Thyroid gland (tissue), 4 donors: ENCODE data around the gene GALNT2. TPM values are rescaled to one million over a fixed set of nuclear protein-coding genes. Genes with fewer than 3 reads are reported as not detected.

Experiments
- DNase-seq, 2 donors: peaks; one replicate each; pipeline ENCODE4 v3.0.0-alpha.2; 2019
- H3K27ac ChIP-seq, 3 donors: fragments of 200-600 bp; sonication (generic); 1 replicate in 2 of 3; 2 replicates in 1 of 3; pipeline ENCODE4 v1.5.1; 2016 to 2019; ENCODE audit warnings: mild to moderate bottlenecking in 1 of 3, moderate library complexity in 1 of 3
- H3K27me3 ChIP-seq: fragments of 200-600 bp; sonication (generic); one replicate; pipeline ENCODE4 v1.5.1; 2019
- H3K36me3 ChIP-seq, 2 donors: fragments of 200-600 bp; sonication (generic); one replicate each; pipeline ENCODE4 v1.5.1; 2016 to 2019
- H3K4me1 ChIP-seq, 2 donors: fragments of 200-600 bp; sonication (generic); one replicate each; pipeline ENCODE4 v1.5.1; 2017 to 2019
- H3K4me3 ChIP-seq, 3 donors: fragments of 200-600 bp; sonication (generic); replicated peaks in 1 of 3; 1 replicate in 2 of 3; 2 replicates in 1 of 3; pipeline ENCODE4 v1.5.1; 2016; ENCODE audit warnings: mild to moderate bottlenecking in 1 of 3
- H3K9me3 ChIP-seq: fragments of 200-600 bp; sonication (generic); one replicate; pipeline ENCODE4 v1.5.1; 2017
- CTCF ChIP-seq, 6 experiments: fragments of 200-600 bp in 3 of 6; fragments of 450-650 bp in 3 of 6; sonication (generic) in 3 of 6; IDR thresholded peaks; one replicate each; pipeline ENCODE4 v1.5.1; 2016 to 2019; ENCODE audit warnings: antibody characterized with exemption in 6 of 6, mild to moderate bottlenecking in 2 of 6, inconsistent platforms in 1 of 6, moderate library complexity in 1 of 6
- POLR2A ChIP-seq, 2 donors: fragments of 450-650 bp; IDR thresholded peaks; one replicate each; pipeline ENCODE4 v1.6.1; 2017; ENCODE audit warnings: antibody characterized with exemption in 2 of 2, mild to moderate bottlenecking in 2 of 2, moderate library complexity in 1 of 2
- WGBS, 2 donors: methylation state at CpG; one replicate each; pipeline ENCODE4 v1.1.5; 2017; 5-methylcytosine and 5-hydroxymethylcytosine counted together
- intact Hi-C: fragments of 100-400 bp; cut with DNase I; formaldehyde crosslinking; loops from one replicate; pipeline ENCODE4 v1.15.1; 2023
- total RNA-seq, 4 donors: library from RNA; depleted of rRNA; stranded (reverse); fragments of >200 nt; gene quantifications; one replicate each; pipeline ENCODE4 v1.2.3, GENCODE V29; 2016

Gene GALNT2
- total RNA-seq, 4 donors from 2014 or later, result 26.2 to 48.9 (median 42.3) TPM

GRCh38 chr1:230186003-230186863 is 119.2 kb downstream of the GALNT2 start:
- intact Hi-C loops, result no loop called here
- WGBS, 2 donors, result 28 to 41% methylated on average over 9 of the region's 9 CpGs
- DNase-seq, result peak; percentile 80 to 82
- H3K27ac ChIP-seq, result peak overlapping the region; percentile 1 to 81 (median 75)
- no peak overlapping the region for H3K4me3 ChIP-seq
- peaks cover 13 to 25% of the 10 kb centered on the region in 2 donors for H3K4me1 ChIP-seq
- no peaks in the 10 kb centered on the region for H3K36me3 ChIP-seq
- TF ChIP-seq CTCF (IDR thresholded peaks at IDR 0.05), result no peak
- TF ChIP-seq POLR2A (IDR thresholded peaks at IDR 0.05), result peak in 1 of 2 donors; percentile 71
- no peaks in the 10 kb centered on the region for H3K9me3 ChIP-seq
- H3K27me3 ChIP-seq, result no peaks in the 10 kb centered on the region

DNA sequence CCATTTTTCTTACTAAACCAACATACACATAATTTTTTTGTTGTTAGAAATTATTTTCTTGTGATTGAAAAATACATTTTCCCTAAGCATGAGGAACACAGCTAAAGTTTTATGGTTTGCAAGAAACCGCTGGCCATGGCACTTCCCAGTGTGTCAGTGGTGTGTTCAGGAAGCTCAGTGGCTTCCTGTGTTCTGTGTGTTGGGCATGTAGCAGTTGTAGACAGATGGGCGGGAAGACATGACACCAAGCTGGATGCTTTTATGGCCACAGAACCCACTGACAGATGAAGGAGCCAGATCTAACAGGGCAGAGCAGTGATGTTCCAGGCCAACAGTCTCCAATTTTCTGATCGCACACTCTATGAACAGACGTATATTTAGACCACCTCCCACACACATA is 119.8 kb downstream of the GALNT2 start:
- WGBS, 2 donors, result 83 to 87% methylated on average over 4 of the region's 4 CpGs
- Histone ChIP-seq H3K4me3 (no peak overlapping the region), H3K4me1 (peaks cover 17 to 30% of the 10 kb centered on the region in 2 donors), H3K27me3 (no peaks in the 10 kb centered on the region), H3K36me3 (no peaks in the 10 kb centered on the region), H3K27ac (peak overlapping the region in 2 of 3 donors; percentile 75 to 81), H3K9me3 (no peaks in the 10 kb centered on the region)
- intact Hi-C loops, result no loop called here
- TF ChIP-seq POLR2A (IDR thresholded peaks at IDR 0.05) (no peak), CTCF (IDR thresholded peaks at IDR 0.05) (no peak)
- DNase-seq, result no peak

- H3K36me3 ChIP-seq, result no peaks in the 10 kb centered on the region
- H3K27me3 ChIP-seq, result no peaks in the 10 kb centered on the region
- H3K27ac ChIP-seq, result no peak overlapping the region
- H3K4me3 ChIP-seq, result no peak overlapping the region
- no peaks in the 10 kb centered on the region for H3K9me3 ChIP-seq
- WGBS, 2 donors, result 95 to 96% methylated on average over 5 of the region's 5 CpGs
- no peak for DNase-seq
- peaks cover 17 to 32% of the 10 kb centered on the region in 2 donors for H3K4me1 ChIP-seq
- TF ChIP-seq POLR2A (IDR thresholded peaks at IDR 0.05), result no peak
- TF ChIP-seq CTCF (IDR thresholded peaks at IDR 0.05), result no peak
- intact Hi-C loops, result no loop called here
Measured at GRCh38 chr1:230187290-230187689, 120.3 kb downstream of the GALNT2 start.

DNA sequence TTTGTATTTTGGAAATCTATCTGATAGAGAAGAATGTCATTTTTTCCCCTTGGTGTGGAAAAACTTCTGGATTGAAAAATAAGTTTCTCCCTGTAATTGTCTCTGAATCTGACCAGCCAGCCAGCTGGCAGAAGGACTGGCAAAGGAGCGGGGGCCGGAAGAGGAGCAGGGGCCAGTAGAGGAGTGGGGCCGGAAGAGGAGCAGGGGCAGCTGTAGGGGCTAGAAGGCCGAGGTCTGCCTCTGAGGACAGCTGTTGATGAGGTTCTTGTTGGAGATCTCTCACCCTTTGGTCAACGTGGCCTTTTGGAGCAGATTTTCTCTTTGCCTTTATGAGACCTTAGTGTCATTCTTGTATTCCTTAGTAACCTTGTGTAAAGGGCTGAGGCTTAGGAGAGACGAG is 121.8 kb downstream of the GALNT2 start:
- TF ChIP-seq CTCF (IDR thresholded peaks at IDR 0.05), result no peak
- no peak for TF ChIP-seq POLR2A (IDR thresholded peaks at IDR 0.05)
- Histone ChIP-seq H3K27ac (no peak overlapping the region), H3K36me3 (no peaks in the 10 kb centered on the region), H3K4me3 (no peak overlapping the region), H3K4me1 (peaks cover 17 to 32% of the 10 kb centered on the region in 2 donors), H3K27me3 (no peaks in the 10 kb centered on the region), H3K9me3 (no peaks in the 10 kb centered on the region)
- DNase-seq, result no peak
- 88 to 89% methylated on average over 6 of the region's 6 CpGs for WGBS, 2 donors
- intact Hi-C loops, result no loop called here

DNA sequence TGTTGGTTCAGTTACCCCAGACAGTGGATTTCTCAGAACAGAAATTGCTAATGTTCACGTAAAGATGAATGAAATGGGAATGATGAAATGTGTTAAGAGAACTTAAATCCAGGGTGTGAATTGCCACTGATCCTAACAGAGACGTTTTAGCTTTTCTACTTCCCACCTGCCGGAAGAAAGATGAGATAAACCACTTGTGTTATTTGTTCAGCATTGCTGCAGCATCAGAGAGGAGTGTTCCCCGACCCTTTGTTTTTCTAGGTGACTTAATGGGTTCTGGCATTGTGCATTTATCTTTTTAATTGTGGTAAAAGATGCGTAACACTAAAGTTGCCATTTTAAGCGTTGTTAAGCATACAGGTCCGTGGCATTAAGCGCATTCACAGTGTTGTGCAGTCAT is 122.3 kb downstream of the GALNT2 start:
- H3K9me3 ChIP-seq, result no peaks in the 10 kb centered on the region
- no peak for DNase-seq
- TF ChIP-seq POLR2A (IDR thresholded peaks at IDR 0.05), result no peak
- TF ChIP-seq CTCF (IDR thresholded peaks at IDR 0.05), result no peak
- intact Hi-C loops, result no loop called here
- H3K36me3 ChIP-seq, result no peaks in the 10 kb centered on the region
- WGBS, 2 donors, result 86 to 92% methylated on average over 8 of the region's 8 CpGs
- H3K27me3 ChIP-seq, result no peaks in the 10 kb centered on the region
- no peak overlapping the region for H3K27ac ChIP-seq
- no peak overlapping the region for H3K4me3 ChIP-seq
- H3K4me1 ChIP-seq, result peaks cover 17 to 32% of the 10 kb centered on the region in 2 donors
